ENCODE measurements around the gene FBRSL1. TPM values are rescaled to one million over a fixed set of nuclear protein-coding genes. Genes with fewer than 3 reads are reported as not detected.

The FBRSL1 gene
- polyA plus RNA-seq, 1 of the 3 experiments (the other 2 are of a cell fraction): 5.5 TPM

- Histone ChIP-seq H2AFZ (ENCODE audit: low read depth) (no peak overlapping the region), H3K4me3 (ENCODE audit: low read depth in 2 of 2, low read length in 1 of 2) (no peak overlapping the region), H3K4me2 (no peak overlapping the region), H3K9me3 (no peaks in the 10 kb centered on the region), H3K79me2 (ENCODE audit: insufficient read depth) (no peaks in the 10 kb centered on the region), H3K36me3 (replicated peaks in 1 of 2; ENCODE audit: control insufficient read depth in 1 of 2, insufficient read depth in 2 of 2, low read length in 1 of 2) (peaks cover 0 to 2% of the 10 kb centered on the region in 2 experiments), H3K27ac (ENCODE audit: low read depth in 2 of 2, low read length in 1 of 2) (no peak overlapping the region), H3F3A (replicated peaks; ENCODE audit: insufficient read depth) (no peaks in the 10 kb centered on the region), H3K27me3 (ENCODE audit: insufficient read depth) (no peaks in the 10 kb centered on the region), H3K9me2 (no peaks in the 10 kb centered on the region), H3K9ac (no peak overlapping the region), H3K4me1 (ENCODE audit: control insufficient read depth in 1 of 2, insufficient read depth in 2 of 2, low read depth in 1 of 2, low read length in 1 of 2) (no peaks in the 10 kb centered on the region), H4K20me1 (ENCODE audit: insufficient read depth) (no peaks in the 10 kb centered on the region)
- ChIA-PET CTCF (interaction anchor here (1.3 kb wide), 1 partner anchor 16 kb away, joined by 4 read pairs; no protein-coding TSS in a partner anchor), POLR2A (no interaction called here)
- no peak for TF ChIP-seq FOXJ3 (CRISPR knock-in tag; IDR thresholded peaks at IDR 0.05)
- TF ChIP-seq SMC3 (IDR thresholded peaks at IDR 0.05; ENCODE audit: low read depth, low read length): no peak
- no peak for TF ChIP-seq MEF2A (IDR thresholded peaks at IDR 0.05; ENCODE audit: borderline replicate concordance, low read depth)
- DNase-seq: no peak
- 96% methylated on average over 11 of the region's 11 CpGs for WGBS (ENCODE audit: low lambda C conversion rate)
Measured at GRCh38 chr12:132544498-132544897, 54.5 kb downstream of the FBRSL1 start.

- CTCF ChIA-PET: interaction anchor here (0.9 to 1.3 kb wide), 3 partner anchors 16 to 132 kb away, joined by 3 to 4 read pairs (median 4); no protein-coding TSS in a partner anchor
- Histone ChIP-seq H3K9ac (no peak overlapping the region), H3K79me2 (ENCODE audit: insufficient read depth) (no peaks in the 10 kb centered on the region), H3K4me2 (no peak overlapping the region), H4K20me1 (ENCODE audit: insufficient read depth) (no peaks in the 10 kb centered on the region), H3K27ac (ENCODE audit: low read depth in 2 of 2, low read length in 1 of 2) (no peak overlapping the region), H3K4me1 (ENCODE audit: control insufficient read depth in 1 of 2, insufficient read depth in 2 of 2, low read depth in 1 of 2, low read length in 1 of 2) (no peaks in the 10 kb centered on the region), H3K9me3 (no peaks in the 10 kb centered on the region), H3K27me3 (ENCODE audit: insufficient read depth) (no peaks in the 10 kb centered on the region), H3K9me2 (no peaks in the 10 kb centered on the region), H2AFZ (ENCODE audit: low read depth) (no peak overlapping the region), H3K36me3 (replicated peaks in 1 of 2; ENCODE audit: control insufficient read depth in 1 of 2, insufficient read depth in 2 of 2, low read length in 1 of 2) (peaks cover 0 to 2% of the 10 kb centered on the region in 2 experiments), H3F3A (replicated peaks; ENCODE audit: insufficient read depth) (no peaks in the 10 kb centered on the region), H3K4me3 (ENCODE audit: low read depth in 2 of 2, low read length in 1 of 2) (no peak overlapping the region)
- POLR2A ChIA-PET: no interaction called here
- WGBS (ENCODE audit: low lambda C conversion rate): 97% methylated on average over 23 of the region's 26 CpGs
- TF ChIP-seq GABPA (IDR thresholded peaks at IDR 0.05; ENCODE audit: low read depth) (no peak), NFIC (IDR thresholded peaks at IDR 0.05; ENCODE audit: borderline replicate concordance) (no peak), SIN3A (IDR thresholded peaks at IDR 0.05; ENCODE audit: borderline replicate concordance, low read depth, low read length) (no peak), RAD21 (IDR thresholded peaks at IDR 0.05; ENCODE audit: low read length) (no peak), TEAD4 (IDR thresholded peaks at IDR 0.05; ENCODE audit: borderline replicate concordance, insufficient read depth) (no peak), MEF2A (IDR thresholded peaks at IDR 0.05; ENCODE audit: borderline replicate concordance, low read depth) (no peak), RFX5 (IDR thresholded peaks at IDR 0.05; ENCODE audit: low read length) (no peak), USF1 (IDR thresholded peaks at IDR 0.05; ENCODE audit: borderline replicate concordance, low read depth) (no peak), TCF12 (IDR thresholded peaks at IDR 0.05) (no peak), REST (IDR thresholded peaks at IDR 0.05; ENCODE audit: low read depth, low read length) (no peak), FOXM1 (IDR thresholded peaks at IDR 0.05; ENCODE audit: low read depth) (no peak), RXRA (IDR thresholded peaks at IDR 0.05; ENCODE audit: borderline replicate concordance, low read depth) (no peak), MXI1 (IDR thresholded peaks at IDR 0.05; ENCODE audit: low read depth, low read length) (no peak), RCOR1 (IDR thresholded peaks at IDR 0.05; ENCODE audit: low read length) (no peak), MAX (IDR thresholded peaks at IDR 0.05; ENCODE audit: low read depth) (no peak), POLR2AphosphoS5 (IDR thresholded peaks at IDR 0.05; ENCODE audit: low read depth, low read length) (no peak), GATA2 (CRISPR knock-in tag; IDR thresholded peaks at IDR 0.05) (no peak)
- DNase-seq: no peak
Measured at GRCh38 chr12:132545164-132545953, 55.4 kb downstream of the FBRSL1 start.

All from SK-N-SH (cell line).